Measurements from ENCODE around the gene CCR5AS.
A peak's percentile ranks its signal among the peaks of the same experiment; 100 is the strongest.

The CCR5AS gene

DNA sequence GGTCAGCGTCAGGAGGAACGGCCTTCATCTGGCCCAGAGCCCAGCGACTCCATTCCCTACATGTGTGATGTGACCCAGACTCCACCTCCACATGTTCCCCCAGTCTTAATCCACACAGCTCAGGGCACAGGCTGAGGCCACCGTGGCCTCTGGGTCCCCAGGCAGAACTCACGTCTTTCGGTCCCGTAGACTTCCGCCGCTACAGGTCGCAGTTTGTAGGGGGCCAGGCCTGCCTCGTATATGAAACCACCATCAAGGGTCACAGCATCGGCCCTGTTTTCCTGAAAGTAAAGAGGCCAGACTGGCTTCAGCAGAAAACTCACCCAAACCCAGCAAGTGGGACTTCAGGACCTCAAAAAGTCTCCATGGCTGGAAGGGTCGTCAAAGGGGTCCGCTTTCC is 49.3 kb upstream of the CCR5AS start:
- no peak overlapping the region for H4K8ac ChIP-seq (replicated peaks; ENCODE audit: insufficient read length, low read depth, low read length)
- no peak overlapping the region for H2AK5ac ChIP-seq (ENCODE audit: insufficient read length, low read length)
- no peaks in the 10 kb centered on the region for H3K27me3 ChIP-seq (ENCODE audit: insufficient read depth, low read length)
- H3T11ph ChIP-seq (ENCODE audit: low read length) = no peak overlapping the region
- no peak overlapping the region for H3K27ac ChIP-seq (ENCODE audit: insufficient read length, low read depth, low read length)
- H3K4me2 ChIP-seq (ENCODE audit: insufficient read depth, insufficient read length, low read length) = no peak overlapping the region
- Mint-ChIP-seq H3K27ac (no peak overlapping the region), H3K4me3 (no peak overlapping the region), H3K4me1 (no peaks in the 10 kb centered on the region), H3K36me3 (ENCODE audit: insufficient read depth in 1 of 3, low read depth in 3 of 3) (no peaks in the 10 kb centered on the region), H3K27me3 (ENCODE audit: low read depth) (peaks cover 5% of the 10 kb centered on the region), H3K9me3 (peaks cover 0 to 8% of the 10 kb centered on the region in 2 experiments; a peak in 1 of 5 replicates)
- DNase-seq = peak; percentile 15
- no peak overlapping the region for H3K18ac ChIP-seq (ENCODE audit: insufficient read length, low read depth, low read length)
- no peak overlapping the region for H2BK120ac ChIP-seq (ENCODE audit: low read depth, low read length, poor library complexity, severe bottlenecking)
- H3K9ac ChIP-seq (ENCODE audit: extremely low read depth, insufficient read length, low read length) = no peak overlapping the region
- H3K4me1 ChIP-seq (ENCODE audit: insufficient read depth, low read length) = no peaks in the 10 kb centered on the region
- no peak overlapping the region for H3K14ac ChIP-seq (ENCODE audit: insufficient read depth, low read length)
- no peaks in the 10 kb centered on the region for H3K79me2 ChIP-seq (ENCODE audit: insufficient read depth, low read length)
- H4K91ac ChIP-seq (ENCODE audit: insufficient read length, low read depth, low read length) = no peak overlapping the region
- H4K5ac ChIP-seq (ENCODE audit: insufficient read length, low read depth, low read length) = no peak overlapping the region
- no peak overlapping the region for H2AFZ ChIP-seq (ENCODE audit: low read length)
- TF ChIP-seq, protein P1, sequence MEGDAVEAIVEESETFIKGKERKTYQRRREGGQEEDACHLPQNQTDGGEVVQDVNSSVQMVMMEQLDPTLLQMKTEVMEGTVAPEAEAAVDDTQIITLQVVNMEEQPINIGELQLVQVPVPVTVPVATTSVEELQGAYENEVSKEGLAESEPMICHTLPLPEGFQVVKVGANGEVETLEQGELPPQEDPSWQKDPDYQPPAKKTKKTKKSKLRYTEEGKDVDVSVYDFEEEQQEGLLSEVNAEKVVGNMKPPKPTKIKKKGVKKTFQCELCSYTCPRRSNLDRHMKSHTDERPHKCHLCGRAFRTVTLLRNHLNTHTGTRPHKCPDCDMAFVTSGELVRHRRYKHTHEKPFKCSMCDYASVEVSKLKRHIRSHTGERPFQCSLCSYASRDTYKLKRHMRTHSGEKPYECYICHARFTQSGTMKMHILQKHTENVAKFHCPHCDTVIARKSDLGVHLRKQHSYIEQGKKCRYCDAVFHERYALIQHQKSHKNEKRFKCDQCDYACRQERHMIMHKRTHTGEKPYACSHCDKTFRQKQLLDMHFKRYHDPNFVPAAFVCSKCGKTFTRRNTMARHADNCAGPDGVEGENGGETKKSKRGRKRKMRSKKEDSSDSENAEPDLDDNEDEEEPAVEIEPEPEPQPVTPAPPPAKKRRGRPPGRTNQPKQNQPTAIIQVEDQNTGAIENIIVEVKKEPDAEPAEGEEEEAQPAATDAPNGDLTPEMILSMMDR (conservative IDR thresholded peaks at IDR 0.05) = no peak
- H3K23ac ChIP-seq (ENCODE audit: insufficient read length, low read depth, low read length) = no peak overlapping the region
- H3K79me1 ChIP-seq (ENCODE audit: insufficient read depth, low read depth, low read length, poor library complexity, severe bottlenecking) = no peaks in the 10 kb centered on the region
- H3K23me2 ChIP-seq (ENCODE audit: insufficient read length, low read depth, low read length, poor library complexity, severe bottlenecking) = no peaks in the 10 kb centered on the region
- WGBS (ENCODE audit: extremely low coverage, insufficient read length, low lambda C conversion rate) = no CpG with 5 or more reads among the region's 14 CpGs
- no peak overlapping the region for H3K4ac ChIP-seq (ENCODE audit: low read depth, low read length)
- H4K20me1 ChIP-seq (ENCODE audit: control insufficient read depth, insufficient read depth, insufficient read length) = no peaks in the 10 kb centered on the region
- no peak overlapping the region for H2BK12ac ChIP-seq (ENCODE audit: insufficient read length, low read depth, low read length)
- H2BK20ac ChIP-seq (ENCODE audit: low read depth, low read length, poor library complexity, severe bottlenecking) = no peak overlapping the region
- no peak overlapping the region for H2BK5ac ChIP-seq (ENCODE audit: insufficient read length, low read length)
- no peaks in the 10 kb centered on the region for H3K9me3 ChIP-seq (ENCODE audit: control insufficient read depth, low read depth, low read length)
- H2BK15ac ChIP-seq (ENCODE audit: low read depth, low read length) = no peak overlapping the region
- H3K56ac ChIP-seq (ENCODE audit: insufficient read length, low read depth, low read length) = no peak overlapping the region
